GM18951 (cell line): Measurements from ENCODE around the gene SIAH3.

Experiments
- POLR2A ChIP-seq: IDR thresholded peaks from 4 replicates; pipeline ENCODE4 v1.6.1; 2011; ENCODE audit warnings: mild to moderate bottlenecking; ENCODE audit not compliant: insufficient read length, insufficient read depth; ENCODE audit errors: extremely low read depth
- in situ Hi-C: fragments of 300-500 bp; cut with MboI; formaldehyde crosslinking; loops from one replicate; pipeline ENCODE4 v1.12.0; 2022; ENCODE audit warnings: low sequenced_read_pairs, mixed read lengths, inconsistent platforms; ENCODE audit not compliant: unreplicated experiment

The SIAH3 gene

GRCh38 chr13:45747071-45747470 lies 104.5 kb downstream of the SIAH3 start:
- in situ Hi-C loops = no loop called here
- no peak for TF ChIP-seq POLR2A

GRCh38 chr13:45744979-45745378 lies 106.6 kb downstream of the SIAH3 start:
- in situ Hi-C loops = no loop called here
- no peak for TF ChIP-seq POLR2A

GRCh38 chr13:45742985-45743384 lies 108.6 kb downstream of the SIAH3 start:
- TF ChIP-seq POLR2A = no peak

GRCh38 chr13:45737571-45738017 lies 114.0 kb downstream of the SIAH3 start:
- in situ Hi-C loops = no loop called here
- TF ChIP-seq POLR2A = no peak

More at GRCh38 chr13:45742985-45743384, 108.6 kb downstream of the SIAH3 start:
- in situ Hi-C loops = no loop called here

GRCh38 chr13:45733361-45733760 lies 118.2 kb downstream of the SIAH3 start:
- no peak for TF ChIP-seq POLR2A
- in situ Hi-C loops = no loop called here

GRCh38 chr13:45732916-45733315 lies 118.6 kb downstream of the SIAH3 start:
- in situ Hi-C loops = no loop called here
- TF ChIP-seq POLR2A = no peak

- in situ Hi-C loops = no loop called here
- no peak for TF ChIP-seq POLR2A
Observed at GRCh38 chr13:45731455-45731854, 120.1 kb downstream of the SIAH3 start.

- no peak for TF ChIP-seq POLR2A
- in situ Hi-C loops = no loop called here
Observed at GRCh38 chr13:45728759-45729158, 122.8 kb downstream of the SIAH3 start.
